Gastrocnemius medialis (tissue), 4 donors: Measurements from ENCODE around the gene ATP8B4. TPM values are rescaled to one million over a fixed set of nuclear protein-coding genes. Genes with fewer than 3 reads are reported as not detected.

Experiments used
- ATAC-seq, 2 donors: fragments of 150-250 bp; one replicate each; pipeline ENCODE4 v1.9.1; 2016
- DNase-seq, 2 donors: peaks; one replicate each; pipeline ENCODE4 v3.0.0-alpha.2; 2019
- H3K27ac ChIP-seq, 4 donors: fragments of 200-600 bp; sonication (generic); 1 replicate in 1 of 4; 2 replicates in 3 of 4; pipeline ENCODE4 v1.5.1; 2016 to 2018; ENCODE audit warnings: mild to moderate bottlenecking in 2 of 4, moderate library complexity in 1 of 4
- H3K27me3 ChIP-seq, 3 donors: fragments of 200-600 bp; sonication (generic) in 2 of 3; 1 replicate in 1 of 3; 2 replicates in 2 of 3; pipeline versions ENCODE4 v1.5.1 to v1.6.0; 2016 to 2019; ENCODE audit warnings: mild to moderate bottlenecking in 1 of 3, moderate library complexity in 1 of 3
- H3K36me3 ChIP-seq, 2 donors: fragments of 200-600 bp; sonication (generic) in 1 of 2; one replicate each; pipeline ENCODE4 v1.5.1; 2017 to 2018
- H3K4me1 ChIP-seq, 2 donors: fragments of 200-600 bp; sonication (generic) in 1 of 2; one replicate each; pipeline ENCODE4 v1.5.1; 2016 to 2017; ENCODE audit warnings: mild to moderate bottlenecking in 2 of 2
- H3K4me3 ChIP-seq, 4 donors: fragments of 200-600 bp; sonication (generic) in 3 of 4; 1 replicate in 1 of 4; 2 replicates in 3 of 4; pipeline ENCODE4 v1.5.1; 2016 to 2019; ENCODE audit warnings: mild to moderate bottlenecking in 2 of 4
- H3K9me3 ChIP-seq, 3 donors: fragments of 200-600 bp; sonication (generic) in 2 of 3; 1 replicate in 1 of 3; 2 replicates in 2 of 3; pipeline ENCODE4 v1.5.1; 2016 to 2019
- CTCF ChIP-seq, 5 experiments: fragments of 450-650 bp in 3 of 5; fragments of 200-600 bp in 2 of 5; sonication (generic) in 2 of 5; IDR thresholded peaks in 4 of 5; conservative IDR thresholded peaks in 1 of 5; 1 replicate in 4 of 5; 2 replicates in 1 of 5; pipeline ENCODE4 v1.5.1; 2016 to 2019; ENCODE audit warnings: antibody characterized with exemption in 5 of 5, mild to moderate bottlenecking in 3 of 5, moderate library complexity in 3 of 5
- POLR2A ChIP-seq, 2 donors: fragments of 450-650 bp; IDR thresholded peaks; one replicate each; pipeline ENCODE4 v1.6.1; 2017; ENCODE audit warnings: antibody characterized with exemption in 2 of 2, mild to moderate bottlenecking in 2 of 2, moderate library complexity in 2 of 2
- in situ Hi-C, 4 donors: fragments of 200-750 bp; cut with MboI; loops; one replicate each; pipeline versions ENCODE4 v1.15.0 to v1.8.0; 2017; ENCODE audit warnings: low sequenced_read_pairs in 4 of 4
- intact Hi-C: fragments of 100-400 bp; cut with DNase I; formaldehyde crosslinking; loops from one replicate; pipeline ENCODE4 v1.15.1; 2023; ENCODE audit warnings: low total_unique reads
- total RNA-seq, 4 donors: library from RNA; depleted of rRNA; stranded (reverse); fragments of >200 nt; gene quantifications; one replicate each; pipeline versions ENCODE4 v1.1.0 to v1.2.3, GENCODE V29; 2016

ATP8B4 gene
- total RNA-seq, 4 donors from 2014 or later = 1.7 to 3.4 (median 2.4) TPM

- intact Hi-C loops = loop anchor here (5.0 kb wide), 1 partner anchor 52 kb away; no protein-coding TSS in a partner anchor
- in situ Hi-C loops = no loop called here
- Histone ChIP-seq H3K27ac (peak overlapping the region; percentile 9 to 59 (median 30)), H3K4me3 (no peak overlapping the region), H3K36me3 (no peaks in the 10 kb centered on the region), H3K4me1 (peaks cover 0 to 7% of the 10 kb centered on the region in 2 donors), H3K27me3 (no peaks in the 10 kb centered on the region), H3K9me3 (no peaks in the 10 kb centered on the region)
- DNase-seq (no peak), ATAC-seq (no peak)
- TF ChIP-seq POLR2A (IDR thresholded peaks at IDR 0.05) (no peak), CTCF (IDR thresholded peaks at IDR 0.05 in 4 of 5, conservative IDR thresholded peaks at IDR 0.05 in 1 of 5) (no peak)
These were observed 63.3 kb downstream of the ATP8B4 start for GRCh38 chr15:50055750-50056157.

- Histone ChIP-seq H3K4me3 (no peak overlapping the region), H3K4me1 (peaks cover 0 to 7% of the 10 kb centered on the region in 2 donors), H3K27me3 (no peaks in the 10 kb centered on the region), H3K36me3 (no peaks in the 10 kb centered on the region), H3K9me3 (no peaks in the 10 kb centered on the region), H3K27ac (peak overlapping the region; percentile 22 to 59 (median 40))
- ATAC-seq = peak; percentile 63 to 68
- peak in 1 of 2 donors; percentile 17 for DNase-seq
- intact Hi-C loops (loop anchor here (5.0 kb wide), 1 partner anchor 52 kb away; no protein-coding TSS in a partner anchor), in situ Hi-C loops (no loop called here)
- TF ChIP-seq POLR2A (IDR thresholded peaks at IDR 0.05) (no peak), CTCF (IDR thresholded peaks at IDR 0.05 in 4 of 5, conservative IDR thresholded peaks at IDR 0.05 in 1 of 5) (no peak)
These were observed 63.7 kb downstream of the ATP8B4 start for GRCh38 chr15:50055332-50055731.

DNA sequence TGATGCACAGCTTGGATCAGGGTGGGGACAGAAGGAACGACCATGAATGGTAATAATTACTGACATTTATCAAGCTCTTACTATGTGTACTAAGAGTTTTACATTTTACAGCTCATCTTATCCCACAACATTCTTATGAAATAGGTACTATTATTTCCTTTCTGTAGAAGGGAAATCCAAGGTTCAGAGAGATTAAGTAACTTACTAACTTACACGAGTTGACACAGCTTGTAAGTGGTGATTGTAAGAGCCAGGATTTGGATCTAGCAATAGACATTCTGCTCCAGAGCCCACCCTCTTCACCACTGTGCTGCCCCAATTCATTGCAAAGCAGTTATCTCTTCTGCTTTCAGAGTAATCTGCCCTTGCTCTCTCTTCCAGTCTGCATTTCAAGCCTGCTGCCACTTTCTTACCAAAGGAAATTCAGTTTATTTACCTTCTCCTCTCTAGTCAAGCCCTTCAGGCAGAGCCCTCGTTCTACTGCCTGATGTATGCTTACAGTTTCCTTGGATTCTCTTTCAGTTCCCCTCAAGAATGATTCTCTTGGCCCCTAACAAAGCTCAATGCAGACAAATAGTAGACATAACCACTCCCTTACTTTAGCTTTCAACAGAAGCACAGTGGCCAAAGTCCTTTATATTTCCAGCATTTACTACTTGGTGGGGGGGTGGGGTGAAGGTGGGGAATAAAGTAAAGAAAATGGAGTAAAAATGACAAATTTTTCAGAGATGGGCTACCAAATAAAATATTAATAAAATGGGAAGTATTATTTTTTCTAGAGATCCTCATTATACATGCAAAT lies 65.8 kb downstream of the ATP8B4 start:
- no peak for TF ChIP-seq POLR2A (IDR thresholded peaks at IDR 0.05)
- no peak for TF ChIP-seq CTCF (IDR thresholded peaks at IDR 0.05 in 4 of 5, conservative IDR thresholded peaks at IDR 0.05 in 1 of 5)
- DNase-seq (no peak), ATAC-seq (no peak)
- Histone ChIP-seq H3K27me3 (no peaks in the 10 kb centered on the region), H3K9me3 (no peaks in the 10 kb centered on the region), H3K36me3 (no peaks in the 10 kb centered on the region), H3K4me1 (peaks cover 0 to 7% of the 10 kb centered on the region in 2 donors), H3K27ac (no peak overlapping the region), H3K4me3 (no peak overlapping the region)
- intact Hi-C loops (no loop called here), in situ Hi-C loops (no loop called here)

DNA sequence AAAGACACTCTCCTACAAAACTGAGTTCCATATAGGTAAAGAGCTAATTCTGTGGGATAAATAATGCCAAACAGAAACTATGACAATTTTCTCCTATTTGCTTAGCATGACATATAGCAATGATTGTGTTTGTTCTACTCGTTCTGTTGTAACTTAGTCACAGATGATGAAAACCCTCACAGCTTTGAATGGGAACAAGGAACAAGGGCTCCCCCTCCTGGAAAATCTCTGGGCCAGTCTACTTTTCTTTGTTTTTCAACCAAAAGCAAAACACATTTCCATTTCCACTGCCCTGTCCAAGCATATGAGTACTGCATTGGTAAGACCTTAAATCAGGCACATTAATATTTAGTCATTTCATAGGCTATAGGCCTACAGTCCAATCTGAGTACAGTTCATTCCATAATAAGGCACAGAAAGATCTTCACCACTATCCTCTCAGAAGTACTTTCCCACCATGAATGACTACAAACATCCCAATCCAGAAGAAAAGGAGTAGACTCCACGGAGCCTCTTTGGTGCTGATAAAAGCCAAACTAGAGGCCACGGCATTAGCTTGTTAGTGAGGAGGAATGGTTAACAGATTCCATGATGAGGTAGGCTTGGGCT lies 67.1 kb downstream of the ATP8B4 start:
- ATAC-seq = no peak
- intact Hi-C loops = no loop called here
- Histone ChIP-seq H3K27ac (no peak overlapping the region), H3K4me3 (no peak overlapping the region), H3K27me3 (no peaks in the 10 kb centered on the region), H3K36me3 (no peaks in the 10 kb centered on the region), H3K4me1 (no peaks in the 10 kb centered on the region), H3K9me3 (no peaks in the 10 kb centered on the region)
- TF ChIP-seq CTCF (IDR thresholded peaks at IDR 0.05 in 4 of 5, conservative IDR thresholded peaks at IDR 0.05 in 1 of 5) (peak in 2 of 5 experiments; percentile 12 to 32), POLR2A (IDR thresholded peaks at IDR 0.05) (no peak)
- in situ Hi-C loops = no loop called here
- DNase-seq = peak in 1 of 2 donors; percentile 25
